Upper lobe of left lung (tissue), 4 donors: Measurements from ENCODE around the gene ANKFY1.

ENCODE experiments used
- CTCF ChIP-seq, 6 experiments: fragments of 450-650 bp in 4 of 6; fragments of 200-600 bp in 2 of 6; sonication (generic) in 2 of 6; IDR thresholded peaks; one replicate each; pipeline ENCODE4 v1.5.1; 2016 to 2019; ENCODE audit warnings: antibody characterized with exemption in 6 of 6
- EP300 ChIP-seq, 4 donors: sonication (generic); formaldehyde crosslinking; IDR thresholded peaks; one replicate each; pipeline ENCODE4 v1.5.1; 2017; ENCODE audit warnings: antibody characterized with exemption in 4 of 4, control low read depth in 2 of 4
- POLR2A ChIP-seq, 4 donors: fragments of 450-650 bp; IDR thresholded peaks; one replicate each; pipeline ENCODE4 v1.5.1; 2016 to 2017; ENCODE audit warnings: antibody characterized with exemption in 4 of 4, mild to moderate bottlenecking in 2 of 4
- POLR2AphosphoS5 ChIP-seq, 2 donors: sonication (generic); formaldehyde crosslinking; IDR thresholded peaks; one replicate each; pipeline ENCODE4 v1.5.1; 2017; ENCODE audit warnings: antibody characterized with exemption in 2 of 2

- TF ChIP-seq CTCF (IDR thresholded peaks at IDR 0.05) (no peak), POLR2AphosphoS5 (IDR thresholded peaks at IDR 0.05) (no peak), EP300 (IDR thresholded peaks at IDR 0.05) (no peak), POLR2A (IDR thresholded peaks at IDR 0.05) (no peak)
Observed at GRCh38 chr17:4173781-4174180, 90.0 kb downstream of the ANKFY1 start.
